RWPE1 (cell line): ENCODE results near the gene HDAC4.

ENCODE experiments used
- CTCF ChIA-PET: fragments of 350-600 bp; sonication (Branson Sonifier 250); formaldehyde crosslinking; extraction: SDS; loops from one replicate; lab custom pipeline; 2021; lab: Yijun Ruan, JAX
- POLR2A ChIA-PET: fragments of 400-600 bp; formaldehyde crosslinking; extraction: SDS; loops from one replicate; lab custom pipeline; 2020; ENCODE audit warnings: antibody characterized with exemption; ENCODE audit not compliant: low non-redundant PET; lab: Yijun Ruan, JAX
- DNase-seq: peaks from one replicate; pipeline ENCODE4 v3.0.0; 2012; ENCODE audit warnings: low spot score
- H3K27ac ChIP-seq: fragments of 450-650 bp; 2 replicates; pipeline ENCODE4 v1.5.1; 2017
- TF ChIP-seq, protein P1 (sequence below): fragments of 450-650 bp; conservative IDR thresholded peaks from 2 replicates; pipeline ENCODE4 v1.5.1; 2017; ENCODE audit warnings: low read depth, mild to moderate bottlenecking

Gene HDAC4

DNA sequence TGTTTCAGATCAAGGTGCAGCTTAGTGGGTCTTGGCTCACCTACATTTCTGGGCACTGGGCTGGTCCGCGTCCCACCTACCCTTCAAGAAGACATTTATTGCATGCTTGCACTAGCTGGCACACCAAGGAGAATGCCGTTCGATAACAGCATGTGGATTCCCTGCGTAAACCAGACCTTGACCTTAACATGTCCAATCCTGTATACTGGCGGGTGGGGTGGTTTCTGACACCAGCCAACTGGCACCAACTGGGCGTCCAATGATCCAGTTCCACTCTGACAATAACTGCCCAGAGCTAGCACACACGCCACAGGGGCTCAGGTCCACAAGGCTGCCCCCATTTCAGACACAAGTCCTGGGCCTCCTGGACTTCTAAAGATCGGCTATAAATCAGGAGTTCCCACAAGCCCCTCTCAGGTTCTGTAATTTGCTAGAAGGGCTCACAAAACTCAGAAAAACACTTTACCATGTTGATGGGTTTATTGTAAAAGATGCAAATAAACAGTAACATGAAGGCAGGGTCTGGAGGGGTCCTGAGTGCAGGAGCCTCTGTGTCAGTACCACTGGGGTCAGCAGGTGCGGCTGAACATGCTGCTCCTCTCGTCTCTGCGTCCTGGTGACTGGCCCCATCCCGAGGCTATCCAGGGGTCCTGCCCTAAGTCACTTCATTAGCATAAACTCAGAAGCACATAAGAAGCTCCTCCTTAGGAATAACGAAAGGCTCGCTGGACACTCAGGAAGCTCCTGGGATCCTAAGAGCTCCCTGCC, 161.8 kb downstream of the HDAC4 start:
- no peak for DNase-seq
- 0 out of 2 replicates have a peak overlapping the region, but pooled peaks have one; percentile 3 for H3K27ac ChIP-seq
- TF ChIP-seq, protein P1, sequence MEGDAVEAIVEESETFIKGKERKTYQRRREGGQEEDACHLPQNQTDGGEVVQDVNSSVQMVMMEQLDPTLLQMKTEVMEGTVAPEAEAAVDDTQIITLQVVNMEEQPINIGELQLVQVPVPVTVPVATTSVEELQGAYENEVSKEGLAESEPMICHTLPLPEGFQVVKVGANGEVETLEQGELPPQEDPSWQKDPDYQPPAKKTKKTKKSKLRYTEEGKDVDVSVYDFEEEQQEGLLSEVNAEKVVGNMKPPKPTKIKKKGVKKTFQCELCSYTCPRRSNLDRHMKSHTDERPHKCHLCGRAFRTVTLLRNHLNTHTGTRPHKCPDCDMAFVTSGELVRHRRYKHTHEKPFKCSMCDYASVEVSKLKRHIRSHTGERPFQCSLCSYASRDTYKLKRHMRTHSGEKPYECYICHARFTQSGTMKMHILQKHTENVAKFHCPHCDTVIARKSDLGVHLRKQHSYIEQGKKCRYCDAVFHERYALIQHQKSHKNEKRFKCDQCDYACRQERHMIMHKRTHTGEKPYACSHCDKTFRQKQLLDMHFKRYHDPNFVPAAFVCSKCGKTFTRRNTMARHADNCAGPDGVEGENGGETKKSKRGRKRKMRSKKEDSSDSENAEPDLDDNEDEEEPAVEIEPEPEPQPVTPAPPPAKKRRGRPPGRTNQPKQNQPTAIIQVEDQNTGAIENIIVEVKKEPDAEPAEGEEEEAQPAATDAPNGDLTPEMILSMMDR: no peak
- CTCF ChIA-PET: no interaction called here
- POLR2A ChIA-PET: no interaction called here

DNA sequence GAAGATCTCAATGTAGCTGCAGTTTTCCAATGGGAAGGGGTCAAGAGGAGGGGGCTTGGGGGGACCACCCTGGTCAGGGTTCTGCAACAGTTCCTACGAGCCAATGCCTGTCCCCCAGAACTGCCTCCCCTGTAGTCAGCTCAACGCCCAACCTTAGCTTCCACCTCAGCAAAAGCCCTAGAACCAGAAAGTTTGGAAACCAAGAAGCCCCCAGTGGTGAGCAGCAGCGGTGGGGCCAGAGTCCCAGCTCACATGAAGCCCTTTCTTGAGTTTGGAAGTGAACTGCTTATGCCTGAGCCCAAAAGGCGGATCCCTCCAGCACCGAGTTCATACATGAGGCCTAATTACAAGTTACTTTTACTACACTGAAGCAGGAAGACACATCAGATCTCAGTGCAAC, 162.4 kb downstream of the HDAC4 start:
- no peak for DNase-seq
- TF ChIP-seq, protein P1: no peak
- POLR2A ChIA-PET: no interaction called here
- CTCF ChIA-PET: no interaction called here
- H3K27ac ChIP-seq: 0 out of 2 replicates have a peak overlapping the region, but pooled peaks have one; percentile 3

DNA sequence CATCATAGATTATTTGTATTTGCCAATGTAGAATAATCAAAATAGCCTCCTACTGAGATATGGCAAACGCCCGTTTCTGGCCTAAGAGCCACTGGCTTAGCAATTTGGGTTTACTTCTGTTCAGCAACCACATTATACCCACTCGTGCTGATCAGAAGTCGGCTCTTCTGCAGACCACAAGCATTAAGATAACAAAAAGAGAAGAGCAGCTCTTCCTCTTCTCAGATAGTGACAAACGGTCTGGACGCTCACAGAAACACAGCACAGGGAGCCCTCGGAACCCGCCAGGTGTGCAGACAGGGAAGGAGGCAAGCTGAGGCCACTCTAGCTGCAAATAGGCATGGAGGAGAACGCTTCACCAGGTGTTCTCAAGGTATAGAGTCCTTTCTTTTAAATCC, 164.0 kb downstream of the HDAC4 start:
- CTCF ChIA-PET: no interaction called here
- TF ChIP-seq, protein P1: no peak
- no peak overlapping the region for H3K27ac ChIP-seq
- POLR2A ChIA-PET: no interaction called here
- DNase-seq: no peak

DNA sequence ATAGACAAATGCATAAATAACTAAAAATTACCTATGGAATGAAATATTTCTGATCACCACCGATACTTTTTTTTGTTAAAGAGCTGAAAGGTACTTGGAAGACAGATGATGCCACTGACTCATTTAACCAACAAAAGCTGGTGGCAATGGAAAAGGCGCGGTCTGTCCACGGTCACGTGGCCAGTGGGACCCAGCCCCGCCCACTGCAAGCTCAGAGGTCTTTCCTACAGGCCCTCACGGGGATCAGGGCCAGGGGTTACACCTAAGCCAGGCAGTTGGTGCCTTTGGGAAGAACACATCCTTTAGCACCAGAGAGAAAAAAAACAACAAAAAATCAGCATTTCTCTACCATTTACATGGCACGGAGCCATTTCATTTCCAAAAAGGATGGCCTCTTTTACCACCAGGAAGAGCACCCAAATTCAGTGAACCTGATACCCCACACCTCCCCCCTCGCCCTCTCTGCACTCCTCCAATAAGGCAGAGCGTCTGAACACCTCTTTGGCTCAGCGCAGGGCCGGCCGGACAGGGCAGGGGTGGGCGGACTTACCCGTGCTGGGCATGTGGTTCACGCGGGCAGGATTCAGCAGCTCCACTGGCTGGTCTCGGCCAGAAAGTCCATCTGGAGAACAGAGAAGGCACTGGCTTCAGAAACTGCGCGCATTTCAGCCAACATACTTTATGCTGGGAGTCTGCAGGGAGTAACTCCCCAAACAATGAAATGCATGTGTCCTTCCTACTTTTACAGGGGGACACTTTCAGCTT, 164.6 kb downstream of the HDAC4 start:
- no peak for DNase-seq
- TF ChIP-seq, protein P1: no peak
- ChIA-PET POLR2A (no interaction called here), CTCF (no interaction called here)
- H3K27ac ChIP-seq: no peak overlapping the region

DNA sequence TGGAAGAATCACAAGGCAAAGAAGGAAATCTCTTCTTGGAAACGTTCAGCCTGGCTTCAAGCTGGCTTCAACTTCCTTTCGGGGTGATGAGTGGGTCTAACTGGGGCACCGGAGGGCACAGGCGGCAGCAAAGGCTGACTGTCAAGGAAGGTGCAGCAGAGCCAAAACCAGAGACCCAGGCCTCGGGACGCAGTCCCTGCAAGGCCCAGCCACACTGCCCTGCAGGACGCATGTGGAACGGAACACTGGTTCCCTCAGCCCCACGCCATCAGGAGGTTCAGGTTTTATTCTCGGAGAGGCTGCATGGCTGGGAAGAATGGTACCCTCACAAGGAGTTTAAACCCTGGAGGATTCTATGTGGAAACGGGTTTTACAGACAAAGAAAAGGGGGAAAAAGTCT, 165.5 kb downstream of the HDAC4 start:
- DNase-seq: no peak
- no peak overlapping the region for H3K27ac ChIP-seq
- CTCF ChIA-PET: no interaction called here
- POLR2A ChIA-PET: no interaction called here
- TF ChIP-seq, protein P1: no peak

DNA sequence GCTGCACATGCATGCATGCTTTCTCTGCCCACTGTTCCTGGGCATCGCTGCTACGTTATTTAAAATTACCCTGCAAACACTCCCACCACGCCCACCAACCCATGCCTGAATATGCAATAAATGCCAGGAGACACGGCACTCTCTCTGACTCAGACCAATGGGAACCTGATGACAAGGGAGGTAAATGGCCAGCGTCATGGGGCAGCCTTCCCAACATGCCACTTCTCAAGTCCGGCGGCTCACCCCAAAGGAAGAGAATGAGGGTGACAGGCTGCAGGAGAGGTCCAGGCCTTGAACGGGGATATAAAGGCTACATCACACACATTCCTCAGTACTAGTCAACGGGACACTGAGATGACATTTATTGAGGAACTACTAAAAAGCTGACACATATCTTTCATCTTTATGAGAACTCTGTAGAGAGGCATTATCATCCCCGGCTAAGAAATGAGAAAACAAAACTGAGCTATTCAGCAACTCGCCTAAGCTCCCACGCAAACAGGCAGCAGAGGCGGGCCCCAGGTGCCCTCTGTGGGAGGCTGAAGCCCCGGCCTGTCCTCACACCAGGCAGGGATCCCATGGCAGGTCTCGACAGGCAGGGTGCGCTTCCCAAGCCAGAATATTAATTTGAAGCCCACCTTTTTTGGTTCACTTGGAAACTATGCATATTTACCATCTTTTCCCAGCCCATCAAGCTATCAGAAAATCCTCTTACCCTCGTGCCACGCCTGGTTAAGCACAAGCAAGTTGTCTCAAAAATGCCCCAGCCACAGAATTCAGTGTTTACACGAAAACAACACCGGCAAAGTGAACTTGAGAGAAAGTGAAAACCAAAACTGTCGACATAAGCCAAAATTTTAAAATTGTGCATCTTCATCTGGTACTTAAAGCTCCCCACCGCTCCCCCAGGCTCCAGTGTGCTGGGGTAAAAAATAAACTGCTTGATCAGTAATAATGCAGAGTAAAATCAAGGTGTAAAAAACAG, 166.3 kb downstream of the HDAC4 start:
- TF ChIP-seq, protein P1: no peak
- ChIA-PET CTCF (no interaction called here), POLR2A (no interaction called here)
- H3K27ac ChIP-seq: no peak overlapping the region
- DNase-seq: no peak
